OCI-LY7 (cell line): ENCODE measurements around the gene PUDP.

Experiments
- EZH2phosphoT487 ChIP-seq: fragments of 200-600 bp; sonication (generic); IDR thresholded peaks from 2 replicates; pipeline ENCODE4 v1.6.1; 2018; ENCODE audit warnings: low read depth, borderline replicate concordance, mild to moderate bottlenecking, mixed run types, antibody characterized with exemption, low read length, moderate library complexity, mixed read lengths
- TF ChIP-seq, protein P1 (sequence below): fragments of 200-600 bp; sonication (generic); conservative IDR thresholded peaks from 2 replicates; pipeline ENCODE4 v1.5.1; 2014; ENCODE audit warnings: mild to moderate bottlenecking, antibody characterized with exemption, low read length, moderate library complexity, mixed read lengths

DNA sequence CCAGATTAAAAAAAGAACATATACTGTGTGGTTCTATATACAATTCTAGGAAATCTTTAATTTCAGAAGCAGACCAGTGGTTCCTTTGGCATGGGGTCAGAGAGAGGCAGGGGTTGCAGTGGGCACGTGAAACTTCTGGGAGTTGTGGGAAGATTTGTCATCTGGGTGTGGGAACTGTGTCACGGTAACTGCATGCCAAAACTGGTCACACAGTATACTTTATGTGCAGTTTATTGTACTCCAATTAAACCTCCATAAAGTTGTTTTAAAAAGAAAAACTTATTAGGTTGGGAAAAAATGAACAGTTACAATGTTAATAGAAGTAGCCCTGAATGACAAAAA lies 27.1 kb downstream of the PUDP start:
- TF ChIP-seq, protein P1, sequence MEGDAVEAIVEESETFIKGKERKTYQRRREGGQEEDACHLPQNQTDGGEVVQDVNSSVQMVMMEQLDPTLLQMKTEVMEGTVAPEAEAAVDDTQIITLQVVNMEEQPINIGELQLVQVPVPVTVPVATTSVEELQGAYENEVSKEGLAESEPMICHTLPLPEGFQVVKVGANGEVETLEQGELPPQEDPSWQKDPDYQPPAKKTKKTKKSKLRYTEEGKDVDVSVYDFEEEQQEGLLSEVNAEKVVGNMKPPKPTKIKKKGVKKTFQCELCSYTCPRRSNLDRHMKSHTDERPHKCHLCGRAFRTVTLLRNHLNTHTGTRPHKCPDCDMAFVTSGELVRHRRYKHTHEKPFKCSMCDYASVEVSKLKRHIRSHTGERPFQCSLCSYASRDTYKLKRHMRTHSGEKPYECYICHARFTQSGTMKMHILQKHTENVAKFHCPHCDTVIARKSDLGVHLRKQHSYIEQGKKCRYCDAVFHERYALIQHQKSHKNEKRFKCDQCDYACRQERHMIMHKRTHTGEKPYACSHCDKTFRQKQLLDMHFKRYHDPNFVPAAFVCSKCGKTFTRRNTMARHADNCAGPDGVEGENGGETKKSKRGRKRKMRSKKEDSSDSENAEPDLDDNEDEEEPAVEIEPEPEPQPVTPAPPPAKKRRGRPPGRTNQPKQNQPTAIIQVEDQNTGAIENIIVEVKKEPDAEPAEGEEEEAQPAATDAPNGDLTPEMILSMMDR: no peak
- no peak for TF ChIP-seq EZH2phosphoT487
